Right renal pelvis (tissue), 4 donors: Measurements from ENCODE around the gene G3BP1. TPM values are rescaled to one million over a fixed set of nuclear protein-coding genes. Genes with fewer than 3 reads are reported as not detected.
"Not testable (repeated sequence)": the region's sequence is repeated elsewhere in the genome, so short reads cannot be mapped to it uniquely, and the experiment has no call there.

Experiments
- DNase-seq, 4 donors: peaks; one replicate each; pipeline ENCODE4 v3.0.0-alpha.2; 2013; ENCODE audit warnings: low read depth in 4 of 4, low spot score in 3 of 4, missing footprints in 1 of 4
- polyA plus RNA-seq, 4 donors: library from polyadenylated mRNA; unstranded; fragments of 120-200 nt; gene quantifications; one replicate each; pipeline ENCODE4 v1.2.1, GENCODE V29; 2013; ENCODE audit not compliant: insufficient read length in 4 of 4

Gene G3BP1
- polyA plus RNA-seq, 4 donors, result 155 to 190 (median 178) TPM

DNA sequence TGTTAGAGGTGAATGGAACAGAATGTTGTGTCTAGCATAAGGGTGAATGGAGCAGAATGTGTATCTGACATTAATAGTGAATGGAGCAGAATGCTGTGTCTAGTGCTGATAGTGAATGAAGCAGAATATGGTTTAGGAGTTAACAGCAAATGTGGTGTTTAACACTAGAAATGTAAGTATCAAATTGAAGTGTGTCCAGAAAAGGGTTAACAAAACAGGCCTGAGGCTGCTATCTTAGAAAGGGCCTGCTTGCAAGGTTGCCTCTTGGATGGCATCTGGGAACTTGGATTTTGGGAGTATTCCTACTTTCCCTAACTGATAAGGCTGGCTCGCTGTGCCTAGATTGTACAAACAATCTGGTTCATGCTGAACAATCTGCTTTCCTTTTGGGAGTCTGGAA is 76.1 kb downstream of the G3BP1 start:
- no peak for DNase-seq

DNA sequence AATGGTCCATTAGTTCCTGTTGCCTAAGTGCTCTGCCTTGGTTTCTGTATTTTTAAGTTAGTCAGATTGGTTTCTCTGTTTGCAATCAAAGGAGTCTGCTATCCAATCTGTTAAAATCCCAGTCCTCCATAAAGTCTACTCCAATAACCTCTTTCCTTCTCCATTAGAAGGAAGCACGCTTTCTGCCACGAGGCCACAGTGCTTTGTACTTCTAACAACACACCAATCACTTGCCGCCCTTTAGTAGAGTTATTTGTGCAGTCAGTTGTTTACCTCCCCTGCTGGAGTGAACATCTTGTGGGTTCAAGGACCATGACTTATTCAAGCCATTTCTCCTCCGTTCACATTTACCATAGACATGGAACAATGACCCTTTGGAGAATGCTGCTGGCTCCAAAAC is 83.9 kb downstream of the G3BP1 start:
- no peak for DNase-seq

DNA sequence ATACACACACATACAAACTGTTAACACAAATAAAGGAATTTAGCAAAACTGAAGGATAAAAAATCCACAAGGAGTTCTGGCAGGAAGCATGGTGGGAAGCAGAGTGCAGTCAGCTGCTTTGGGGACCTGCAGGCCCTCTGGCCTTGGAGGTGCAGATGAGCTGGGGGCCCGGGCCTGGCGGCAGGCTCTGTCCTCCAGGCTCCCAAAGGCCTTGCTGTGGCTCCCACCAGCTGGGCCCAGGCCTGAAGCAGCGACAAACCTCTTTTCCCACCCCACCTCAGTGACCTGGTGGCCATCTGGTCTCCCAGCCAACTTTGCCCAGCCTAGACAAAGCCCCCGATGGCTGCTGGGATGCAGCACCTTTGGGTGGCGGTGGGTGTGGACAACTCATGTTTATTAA is 85.1 kb downstream of the G3BP1 start:
- no peak for DNase-seq

DNA sequence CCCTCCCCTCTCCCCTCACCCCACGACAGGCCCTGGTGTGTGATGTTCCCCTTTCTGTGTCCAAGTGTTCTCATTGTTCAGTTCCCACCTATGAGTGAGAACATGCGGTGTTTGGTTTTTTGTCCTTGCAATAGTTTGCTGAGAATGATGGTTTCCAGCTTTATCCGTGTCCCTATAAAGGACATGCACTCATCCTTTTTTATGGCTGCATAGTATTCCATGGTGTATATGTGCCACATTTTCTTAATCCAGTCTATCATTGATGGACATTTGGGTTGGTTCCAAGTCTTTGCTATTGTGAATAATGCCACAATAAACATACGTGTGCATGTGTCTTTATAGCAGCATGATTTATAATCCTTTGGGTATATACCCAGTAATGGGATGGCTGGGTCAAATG is 89.1 kb downstream of the G3BP1 start:
- not testable (repeated sequence) for DNase-seq

Other genes starting within 250 kb of the G3BP1 start
- 10 to 100 TPM in 1 of 4 donors, 1 to 10 TPM in 3; 5.5 to 10.2 (median 6.9) TPM for gene FAT2, start 180.6 kb upstream of the G3BP1 start, polyA plus RNA-seq
- 1,000 to 10,000 TPM; 2,571 to 2,937 (median 2,655) TPM for gene SPARC, start 85.0 kb upstream of the G3BP1 start, polyA plus RNA-seq
- gene ATOX1, start 13.3 kb upstream of the G3BP1 start, polyA plus RNA-seq, result 100 to 1,000 TPM; 107 to 133 (median 111) TPM
- under 1 TPM in 1 of 4 donors, not detected in 3; 0.10 TPM for gene GLRA1, start 152.9 kb downstream of the G3BP1 start, polyA plus RNA-seq